Measurements from ENCODE around the gene LHFPL3. TPM values are rescaled to one million over a fixed set of nuclear protein-coding genes. Genes with fewer than 3 reads are reported as not detected.

Gene LHFPL3
- total and polyA plus RNA-seq, 2 of the 13 experiments (the other 11 are each of a cell fraction or from before 2014, with no cell fraction given) = not detected

DNA sequence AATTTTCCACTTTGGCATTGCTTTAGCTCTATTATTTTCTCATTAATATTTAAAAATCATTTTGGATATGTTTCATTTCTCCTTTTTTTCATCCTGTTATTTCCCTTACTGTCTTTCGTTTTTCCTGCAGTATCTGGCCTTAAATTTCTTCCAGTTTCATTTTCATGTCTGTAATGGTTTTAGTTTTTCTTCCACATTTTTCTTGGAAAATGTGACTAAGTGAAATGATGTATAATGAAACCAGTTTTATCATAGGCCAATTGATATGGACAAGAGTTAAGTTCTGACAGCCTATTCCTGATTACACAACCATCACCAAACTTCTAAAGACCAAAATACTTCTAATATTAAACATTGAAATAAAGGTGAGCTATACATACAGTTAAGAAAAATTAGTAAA is 158.5 kb downstream of the LHFPL3 start:
- Histone ChIP-seq H3K36me3 (replicated peaks in 1 of 2; ENCODE audit: control insufficient read depth in 1 of 2, insufficient read depth in 2 of 2, low read length in 2 of 2) (no peaks in the 10 kb centered on the region), H3K4me1 (ENCODE audit: insufficient read depth, low read length) (no peaks in the 10 kb centered on the region), H3K4me2 (ENCODE audit: low read depth, low read length) (no peak overlapping the region), H3K79me2 (ENCODE audit: insufficient read depth, low read length) (no peaks in the 10 kb centered on the region), H4K20me1 (ENCODE audit: insufficient read depth, low read length) (no peaks in the 10 kb centered on the region), H3K27ac (ENCODE audit: extremely low read length, insufficient read depth, low read length) (no peak overlapping the region), H3K9ac (ENCODE audit: insufficient read depth, low read depth, low read length) (no peak overlapping the region), H3K4me3 (replicated peaks in 1 of 3; ENCODE audit: insufficient read depth in 1 of 3, low read depth in 2 of 3, low read length in 3 of 3) (no peak overlapping the region), H3K27me3 (ENCODE audit: control insufficient read depth in 1 of 2, insufficient read depth in 2 of 2, low read length in 2 of 2) (peaks cover 0 to 3% of the 10 kb centered on the region in 2 experiments; a peak in 1 of 5 replicates), H3K9me3 (ENCODE audit: low read length) (no peaks in the 10 kb centered on the region), H2AFZ (ENCODE audit: low read length) (no peak overlapping the region)
- CTCF ChIA-PET (ENCODE audit: low intra/inter-chr PET ratio, low total read pairs) = no interaction called here
- POLR2A ChIA-PET = no interaction called here
- ATAC-seq (no peak), DNase-seq (ENCODE audit: low spot score) (no peak), FAIRE-seq (no peak)
- WGBS (ENCODE audit: low lambda C conversion rate) = 0% methylated on average over 1 of the region's 1 CpG
- intact Hi-C loops (cut with micrococcal nuclease; ENCODE audit: unreplicated experiment) (no loop called here), in situ Hi-C loops (cut with HindIII; ENCODE audit: extremely low pct_ligation_motif_present, low pct_unique_long_range_greater_than_20kb) (no loop called here)
- no TSS peak for BruUV-seq (replicated peaks)
- TF ChIP-seq POLR2AphosphoS2 (IDR thresholded peaks at IDR 0.05; ENCODE audit: low read depth, low read length) (no peak), NCOA1 (CRISPR knock-in tag; IDR thresholded peaks at IDR 0.05) (no peak), KLF6 (CRISPR knock-in tag; IDR thresholded peaks at IDR 0.05) (no peak), TGIF2 (CRISPR knock-in tag; IDR thresholded peaks at IDR 0.05) (no peak), ZNF263 (CRISPR knock-in tag; IDR thresholded peaks at IDR 0.05) (no peak), ASH2L (IDR thresholded peaks at IDR 0.05; ENCODE audit: insufficient read length, low read depth, low read length) (no peak), ZNF232 (CRISPR knock-in tag; IDR thresholded peaks at IDR 0.05; ENCODE audit: borderline replicate concordance) (no peak), PAX8 (CRISPR knock-in tag; IDR thresholded peaks at IDR 0.05; ENCODE audit: borderline replicate concordance) (no peak)
- TF ChIP-seq, protein P1, sequence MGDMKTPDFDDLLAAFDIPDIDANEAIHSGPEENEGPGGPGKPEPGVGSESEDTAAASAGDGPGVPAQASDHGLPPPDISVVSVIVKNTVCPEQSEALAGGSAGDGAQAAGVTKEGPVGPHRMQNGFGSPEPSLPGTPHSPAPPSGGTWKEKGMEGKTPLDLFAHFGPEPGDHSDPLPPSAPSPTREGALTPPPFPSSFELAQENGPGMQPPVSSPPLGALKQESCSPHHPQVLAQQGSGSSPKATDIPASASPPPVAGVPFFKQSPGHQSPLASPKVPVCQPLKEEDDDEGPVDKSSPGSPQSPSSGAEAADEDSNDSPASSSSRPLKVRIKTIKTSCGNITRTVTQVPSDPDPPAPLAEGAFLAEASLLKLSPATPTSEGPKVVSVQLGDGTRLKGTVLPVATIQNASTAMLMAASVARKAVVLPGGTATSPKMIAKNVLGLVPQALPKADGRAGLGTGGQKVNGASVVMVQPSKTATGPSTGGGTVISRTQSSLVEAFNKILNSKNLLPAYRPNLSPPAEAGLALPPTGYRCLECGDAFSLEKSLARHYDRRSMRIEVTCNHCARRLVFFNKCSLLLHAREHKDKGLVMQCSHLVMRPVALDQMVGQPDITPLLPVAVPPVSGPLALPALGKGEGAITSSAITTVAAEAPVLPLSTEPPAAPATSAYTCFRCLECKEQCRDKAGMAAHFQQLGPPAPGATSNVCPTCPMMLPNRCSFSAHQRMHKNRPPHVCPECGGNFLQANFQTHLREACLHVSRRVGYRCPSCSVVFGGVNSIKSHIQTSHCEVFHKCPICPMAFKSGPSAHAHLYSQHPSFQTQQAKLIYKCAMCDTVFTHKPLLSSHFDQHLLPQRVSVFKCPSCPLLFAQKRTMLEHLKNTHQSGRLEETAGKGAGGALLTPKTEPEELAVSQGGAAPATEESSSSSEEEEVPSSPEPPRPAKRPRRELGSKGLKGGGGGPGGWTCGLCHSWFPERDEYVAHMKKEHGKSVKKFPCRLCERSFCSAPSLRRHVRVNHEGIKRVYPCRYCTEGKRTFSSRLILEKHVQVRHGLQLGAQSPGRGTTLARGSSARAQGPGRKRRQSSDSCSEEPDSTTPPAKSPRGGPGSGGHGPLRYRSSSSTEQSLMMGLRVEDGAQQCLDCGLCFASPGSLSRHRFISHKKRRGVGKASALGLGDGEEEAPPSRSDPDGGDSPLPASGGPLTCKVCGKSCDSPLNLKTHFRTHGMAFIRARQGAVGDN (CRISPR knock-in tag; IDR thresholded peaks at IDR 0.05) = no peak
- TF ChIP-seq, protein P2, sequence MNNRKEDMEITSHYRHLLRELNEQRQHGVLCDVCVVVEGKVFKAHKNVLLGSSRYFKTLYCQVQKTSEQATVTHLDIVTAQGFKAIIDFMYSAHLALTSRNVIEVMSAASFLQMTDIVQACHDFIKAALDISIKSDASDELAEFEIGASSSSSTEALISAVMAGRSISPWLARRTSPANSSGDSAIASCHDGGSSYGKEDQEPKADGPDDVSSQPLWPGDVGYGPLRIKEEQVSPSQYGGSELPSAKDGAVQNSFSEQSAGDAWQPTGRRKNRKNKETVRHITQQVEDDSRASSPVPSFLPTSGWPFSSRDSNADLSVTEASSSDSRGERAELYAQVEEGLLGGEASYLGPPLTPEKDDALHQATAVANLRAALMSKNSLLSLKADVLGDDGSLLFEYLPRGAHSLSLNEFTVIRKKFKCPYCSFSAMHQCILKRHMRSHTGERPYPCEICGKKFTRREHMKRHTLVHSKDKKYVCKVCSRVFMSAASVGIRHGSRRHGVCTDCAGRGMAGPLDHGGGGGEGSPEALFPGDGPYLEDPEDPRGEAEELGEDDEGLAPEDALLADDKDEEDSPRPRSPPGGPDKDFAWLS (CRISPR knock-in tag; IDR thresholded peaks at IDR 0.05; ENCODE audit: borderline replicate concordance) = no peak
- TF ChIP-seq, protein P3, sequence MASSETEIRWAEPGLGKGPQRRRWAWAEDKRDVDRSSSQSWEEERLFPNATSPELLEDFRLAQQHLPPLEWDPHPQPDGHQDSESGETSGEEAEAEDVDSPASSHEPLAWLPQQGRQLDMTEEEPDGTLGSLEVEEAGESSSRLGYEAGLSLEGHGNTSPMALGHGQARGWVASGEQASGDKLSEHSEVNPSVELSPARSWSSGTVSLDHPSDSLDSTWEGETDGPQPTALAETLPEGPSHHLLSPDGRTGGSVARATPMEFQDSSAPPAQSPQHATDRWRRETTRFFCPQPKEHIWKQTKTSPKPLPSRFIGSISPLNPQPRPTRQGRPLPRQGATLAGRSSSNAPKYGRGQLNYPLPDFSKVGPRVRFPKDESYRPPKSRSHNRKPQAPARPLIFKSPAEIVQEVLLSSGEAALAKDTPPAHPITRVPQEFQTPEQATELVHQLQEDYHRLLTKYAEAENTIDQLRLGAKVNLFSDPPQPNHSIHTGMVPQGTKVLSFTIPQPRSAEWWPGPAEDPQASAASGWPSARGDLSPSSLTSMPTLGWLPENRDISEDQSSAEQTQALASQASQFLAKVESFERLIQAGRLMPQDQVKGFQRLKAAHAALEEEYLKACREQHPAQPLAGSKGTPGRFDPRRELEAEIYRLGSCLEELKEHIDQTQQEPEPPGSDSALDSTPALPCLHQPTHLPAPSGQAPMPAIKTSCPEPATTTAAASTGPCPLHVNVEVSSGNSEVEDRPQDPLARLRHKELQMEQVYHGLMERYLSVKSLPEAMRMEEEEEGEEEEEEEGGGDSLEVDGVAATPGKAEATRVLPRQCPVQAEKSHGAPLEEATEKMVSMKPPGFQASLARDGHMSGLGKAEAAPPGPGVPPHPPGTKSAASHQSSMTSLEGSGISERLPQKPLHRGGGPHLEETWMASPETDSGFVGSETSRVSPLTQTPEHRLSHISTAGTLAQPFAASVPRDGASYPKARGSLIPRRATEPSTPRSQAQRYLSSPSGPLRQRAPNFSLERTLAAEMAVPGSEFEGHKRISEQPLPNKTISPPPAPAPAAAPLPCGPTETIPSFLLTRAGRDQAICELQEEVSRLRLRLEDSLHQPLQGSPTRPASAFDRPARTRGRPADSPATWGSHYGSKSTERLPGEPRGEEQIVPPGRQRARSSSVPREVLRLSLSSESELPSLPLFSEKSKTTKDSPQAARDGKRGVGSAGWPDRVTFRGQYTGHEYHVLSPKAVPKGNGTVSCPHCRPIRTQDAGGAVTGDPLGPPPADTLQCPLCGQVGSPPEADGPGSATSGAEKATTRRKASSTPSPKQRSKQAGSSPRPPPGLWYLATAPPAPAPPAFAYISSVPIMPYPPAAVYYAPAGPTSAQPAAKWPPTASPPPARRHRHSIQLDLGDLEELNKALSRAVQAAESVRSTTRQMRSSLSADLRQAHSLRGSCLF (CRISPR knock-in tag; IDR thresholded peaks at IDR 0.05; ENCODE audit: borderline replicate concordance) = no peak
